HL-60 (cell line): ENCODE results near the gene CPLX1.

Experiments used
- DNase-seq, 2 experiments: peaks; one replicate each; pipeline ENCODE4 v3.0.0-alpha.2; 2010 to 2020; ENCODE audit warnings: low read depth in 1 of 2, low spot score in 1 of 2
- H3K27ac ChIP-seq: fragments of 250-450 bp; sonication (Bioruptor Pico); replicated peaks from 2 replicates; pipeline ENCODE4 v1.5.1; 2020; ENCODE audit warnings: mild to moderate bottlenecking, moderate library complexity
- H3K27me3 ChIP-seq: fragments of 250-450 bp; sonication (Bioruptor Pico); 2 replicates; pipeline ENCODE4 v1.5.1; 2021; ENCODE audit warnings: mild to moderate bottlenecking, moderate library complexity; ENCODE audit not compliant: insufficient read depth, poor library complexity, severe bottlenecking
- H3K4me3 ChIP-seq: replicated peaks from 2 replicates; pipeline ENCODE4 v1.5.1; 2011; ENCODE audit warnings: mild to moderate bottlenecking, control low read depth, low read length; ENCODE audit not compliant: insufficient read depth
- GABPA ChIP-seq: IDR thresholded peaks from 2 replicates; pipeline ENCODE4 v1.6.1; 2012; ENCODE audit warnings: low read depth
- POLR2AphosphoS5 ChIP-seq: IDR thresholded peaks from 2 replicates; pipeline ENCODE4 v1.6.1; 2012; ENCODE audit warnings: low read depth
- REST ChIP-seq: IDR thresholded peaks from 2 replicates; pipeline ENCODE4 v1.6.1; 2012; ENCODE audit warnings: low read depth; ENCODE audit not compliant: insufficient replicate concordance
- SPI1 ChIP-seq: IDR thresholded peaks from 2 replicates; pipeline ENCODE4 v1.6.1; 2012; ENCODE audit warnings: low read depth, mild to moderate bottlenecking, borderline replicate concordance
- TF ChIP-seq, protein P1 (sequence below): IDR thresholded peaks from one replicate; pipeline ENCODE4 v1.5.1; 2011; ENCODE audit warnings: low read length, control low read depth, inconsistent platforms; ENCODE audit not compliant: insufficient read depth

CPLX1 gene

DNA sequence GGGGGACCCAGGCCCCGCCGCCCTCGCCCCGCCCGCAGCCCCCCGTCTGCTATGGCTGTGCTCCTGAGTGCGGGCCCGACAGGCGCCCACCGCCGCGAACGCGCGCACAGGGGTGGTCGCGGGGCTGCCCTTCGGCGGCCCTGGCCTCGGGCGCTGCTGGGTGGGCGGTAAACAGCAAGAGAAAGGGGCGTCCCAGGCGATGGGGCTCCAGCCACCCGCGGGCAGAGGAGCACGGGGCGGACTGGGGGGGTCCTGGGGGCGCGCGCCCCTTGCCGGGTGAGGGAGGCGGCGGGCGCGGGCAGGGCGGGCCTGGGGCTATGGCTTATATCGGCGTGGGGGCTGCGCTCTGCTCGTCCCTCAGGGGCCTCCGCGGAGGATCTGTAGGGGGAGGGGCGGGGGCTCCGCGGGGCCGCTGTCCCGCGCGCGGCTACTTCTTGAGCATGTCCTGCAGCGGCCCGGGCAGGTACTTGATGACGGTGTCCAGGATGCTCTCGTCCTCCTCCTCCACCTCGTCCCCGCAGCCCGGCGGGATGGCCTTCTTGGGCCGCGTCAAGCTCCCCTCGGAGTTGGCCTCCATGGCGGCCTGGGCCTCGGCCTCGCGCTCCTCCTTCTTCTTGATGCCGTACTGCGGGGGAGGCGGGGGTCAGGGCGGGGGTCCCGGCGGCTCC, 39.7 kb downstream of the CPLX1 start:
- TF ChIP-seq, protein P1, sequence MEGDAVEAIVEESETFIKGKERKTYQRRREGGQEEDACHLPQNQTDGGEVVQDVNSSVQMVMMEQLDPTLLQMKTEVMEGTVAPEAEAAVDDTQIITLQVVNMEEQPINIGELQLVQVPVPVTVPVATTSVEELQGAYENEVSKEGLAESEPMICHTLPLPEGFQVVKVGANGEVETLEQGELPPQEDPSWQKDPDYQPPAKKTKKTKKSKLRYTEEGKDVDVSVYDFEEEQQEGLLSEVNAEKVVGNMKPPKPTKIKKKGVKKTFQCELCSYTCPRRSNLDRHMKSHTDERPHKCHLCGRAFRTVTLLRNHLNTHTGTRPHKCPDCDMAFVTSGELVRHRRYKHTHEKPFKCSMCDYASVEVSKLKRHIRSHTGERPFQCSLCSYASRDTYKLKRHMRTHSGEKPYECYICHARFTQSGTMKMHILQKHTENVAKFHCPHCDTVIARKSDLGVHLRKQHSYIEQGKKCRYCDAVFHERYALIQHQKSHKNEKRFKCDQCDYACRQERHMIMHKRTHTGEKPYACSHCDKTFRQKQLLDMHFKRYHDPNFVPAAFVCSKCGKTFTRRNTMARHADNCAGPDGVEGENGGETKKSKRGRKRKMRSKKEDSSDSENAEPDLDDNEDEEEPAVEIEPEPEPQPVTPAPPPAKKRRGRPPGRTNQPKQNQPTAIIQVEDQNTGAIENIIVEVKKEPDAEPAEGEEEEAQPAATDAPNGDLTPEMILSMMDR: no peak
- TF ChIP-seq GABPA (no peak), SPI1 (no peak), POLR2AphosphoS5 (no peak), REST (no peak)
- H3K27me3 ChIP-seq: peaks cover 26% of the 10 kb centered on the region
- no peak overlapping the region for H3K4me3 ChIP-seq
- no peak overlapping the region for H3K27ac ChIP-seq
- no peak for DNase-seq

DNA sequence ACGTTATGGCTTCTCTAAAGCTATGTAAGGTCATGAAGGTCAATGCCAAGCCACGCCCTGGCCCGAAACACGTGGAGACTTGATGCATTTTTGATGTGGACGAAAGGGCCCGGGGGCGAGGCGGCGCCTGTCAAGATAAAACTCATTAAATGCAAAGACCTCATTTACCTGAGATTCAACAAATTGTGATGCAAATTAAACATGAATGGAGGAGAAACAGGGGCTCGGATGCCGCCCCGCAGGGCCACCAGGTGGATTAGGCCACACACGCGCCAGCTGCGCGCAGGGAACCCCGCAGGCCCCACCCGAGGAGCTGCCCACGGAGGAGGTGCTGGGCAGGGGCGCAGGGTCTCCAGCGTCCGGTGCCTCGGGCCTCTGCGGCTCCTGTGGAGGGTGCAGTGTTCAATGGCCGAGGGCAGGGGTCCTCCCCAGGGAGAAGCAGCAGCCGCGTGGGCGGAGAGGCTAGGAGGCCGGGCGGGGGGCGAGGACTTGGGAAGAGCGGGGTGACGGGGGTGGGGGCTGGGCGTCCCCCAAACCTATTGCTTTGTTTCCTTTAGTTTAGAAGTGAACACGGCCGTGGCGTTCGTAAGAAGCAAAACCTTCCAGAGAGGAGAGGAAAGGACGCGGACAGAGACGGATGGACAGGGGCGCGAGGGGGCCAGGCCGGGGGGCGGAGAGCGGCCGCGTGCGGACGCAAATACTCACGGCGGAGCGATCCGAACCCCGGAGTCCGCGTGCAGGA, 40.4 kb downstream of the CPLX1 start:
- no peak overlapping the region for H3K4me3 ChIP-seq
- DNase-seq: no peak
- no peak overlapping the region for H3K27ac ChIP-seq
- no peak for TF ChIP-seq POLR2AphosphoS5
- no peak for TF ChIP-seq REST
- TF ChIP-seq SPI1: no peak
- H3K27me3 ChIP-seq: peaks cover 26% of the 10 kb centered on the region

DNA sequence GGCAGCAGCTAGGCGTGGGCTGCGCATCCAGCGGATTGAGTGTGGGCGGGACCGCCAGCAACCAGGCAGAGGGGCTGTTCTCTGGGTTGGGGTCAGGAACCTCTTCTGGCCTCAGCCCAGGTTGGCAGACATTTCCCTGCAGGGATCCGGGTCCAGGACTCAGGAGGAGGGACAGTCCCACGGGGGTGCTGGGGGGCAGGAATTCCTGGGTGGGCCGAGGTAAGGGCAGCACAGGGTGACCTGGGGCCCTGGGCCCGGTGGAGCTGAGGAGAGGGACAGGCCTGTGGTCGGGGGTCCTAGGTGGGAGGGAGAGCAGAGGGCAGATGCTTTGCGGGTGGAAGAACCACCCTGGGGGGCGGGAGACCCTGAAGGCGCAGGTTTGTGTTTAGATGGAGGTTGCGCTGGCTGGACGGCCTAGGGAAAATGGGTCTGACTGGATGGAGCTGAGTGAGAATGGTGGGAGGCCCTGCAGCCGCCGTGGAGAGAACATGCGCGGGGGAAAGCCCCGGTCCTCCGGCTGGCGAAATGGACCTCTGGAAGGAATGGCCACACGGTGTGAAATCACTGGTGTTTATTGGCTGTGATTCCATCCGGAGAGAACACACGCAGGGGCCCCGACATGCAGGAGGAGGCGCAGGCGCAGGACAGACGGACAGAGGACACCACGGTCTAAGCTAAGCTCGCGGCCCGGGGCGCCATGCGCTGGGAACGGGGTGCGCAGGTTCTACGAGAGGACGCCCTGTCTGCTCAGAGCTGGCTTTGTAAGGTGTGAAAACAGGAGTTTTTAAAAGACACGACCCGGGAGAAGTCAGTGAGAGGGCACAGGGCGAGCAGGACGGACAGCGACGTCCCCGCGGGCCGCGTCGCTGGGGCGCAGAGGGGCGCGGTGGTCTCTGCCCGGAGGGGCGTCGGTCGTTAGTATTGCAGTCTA, 41.3 kb downstream of the CPLX1 start:
- no peak for DNase-seq
- H3K27ac ChIP-seq: no peak overlapping the region
- TF ChIP-seq REST: no peak
- TF ChIP-seq, protein P1: no peak
- TF ChIP-seq GABPA: no peak
- TF ChIP-seq SPI1: no peak
- TF ChIP-seq POLR2AphosphoS5: no peak
- peaks cover 26% of the 10 kb centered on the region for H3K27me3 ChIP-seq
- H3K4me3 ChIP-seq: no peak overlapping the region
